Measurements from ENCODE around the gene TMED1.
A peak's percentile ranks its signal among the peaks of the same experiment; 100 is the strongest.

The TMED1 gene

DNA sequence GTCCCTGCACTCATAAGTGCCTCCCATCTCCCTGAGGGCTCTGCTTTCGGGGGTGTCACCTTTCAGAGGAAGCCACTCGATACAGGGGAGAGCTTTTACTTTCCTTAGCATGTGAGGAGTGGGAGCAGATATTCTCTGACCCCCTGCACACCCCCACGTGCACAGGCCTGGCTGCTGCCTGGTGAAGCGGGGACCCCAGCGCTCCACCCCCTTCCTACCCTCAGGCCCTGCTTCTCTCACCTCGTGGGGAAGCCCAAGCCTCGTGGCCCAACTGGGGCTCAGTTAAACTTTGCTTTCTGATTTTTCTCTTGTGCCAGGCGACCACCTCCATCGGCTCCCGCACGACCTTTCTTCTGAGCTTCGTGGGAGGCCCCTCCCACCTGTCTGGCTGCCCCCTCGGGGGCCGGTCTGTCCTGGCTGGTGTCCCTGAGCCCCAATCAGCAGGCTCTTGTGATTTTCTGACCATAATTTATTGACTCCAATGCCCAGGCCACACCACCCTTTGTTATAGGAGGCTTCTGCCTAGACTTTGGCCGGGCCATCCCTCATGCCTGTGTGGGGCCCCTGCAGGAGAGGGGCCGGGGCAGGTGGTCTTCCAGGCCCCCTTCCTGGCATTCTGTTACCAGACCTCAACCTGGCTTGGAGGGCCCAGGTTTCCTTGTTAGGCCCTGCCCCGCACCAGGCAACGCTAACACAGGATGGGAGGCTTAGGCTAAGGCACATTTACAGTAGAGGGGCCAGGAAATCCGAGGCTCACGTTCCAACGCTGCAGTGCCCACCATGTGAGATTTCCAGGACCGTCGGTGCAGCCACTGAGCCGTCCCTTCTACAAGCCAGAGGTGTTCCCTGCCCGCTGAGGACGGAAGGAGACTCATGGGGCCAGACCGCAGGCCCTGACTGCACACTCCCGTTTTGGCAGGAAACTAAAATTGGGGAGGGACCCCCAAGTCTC, 3.7 kb downstream of the TMED1 start:
- no peak for DNase-seq (ENCODE audit: low spot score)

GRCh38 chr19:10830931-10831779, 4.9 kb downstream of the TMED1 start:
- DNase-seq (ENCODE audit: low spot score), result no peak

DNA sequence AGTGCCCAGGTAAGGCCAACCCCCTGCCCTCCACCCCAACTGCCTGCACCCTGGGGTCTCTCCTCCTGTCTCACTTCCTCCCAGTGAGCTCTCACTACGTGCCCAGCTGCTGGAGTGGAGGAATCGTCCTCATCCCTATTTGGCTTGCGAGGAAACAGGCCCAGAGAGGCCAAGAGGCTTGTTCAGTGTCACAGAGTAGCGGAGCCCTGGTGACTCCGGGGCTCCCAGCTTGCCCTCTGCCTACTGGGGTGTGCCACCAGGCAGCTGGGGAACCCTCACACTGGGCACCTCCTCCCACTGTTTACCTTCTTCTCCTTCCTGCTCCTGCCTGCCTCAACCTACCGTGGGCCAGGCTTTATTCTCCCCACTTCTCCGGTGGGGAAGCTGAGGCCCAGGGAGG, 5.6 kb downstream of the TMED1 start:
- no peak for DNase-seq (ENCODE audit: low spot score)

- DNase-seq (ENCODE audit: low spot score), result no peak
Observed at GRCh38 chr19:10829967-10830366, 6.0 kb downstream of the TMED1 start.

DNA sequence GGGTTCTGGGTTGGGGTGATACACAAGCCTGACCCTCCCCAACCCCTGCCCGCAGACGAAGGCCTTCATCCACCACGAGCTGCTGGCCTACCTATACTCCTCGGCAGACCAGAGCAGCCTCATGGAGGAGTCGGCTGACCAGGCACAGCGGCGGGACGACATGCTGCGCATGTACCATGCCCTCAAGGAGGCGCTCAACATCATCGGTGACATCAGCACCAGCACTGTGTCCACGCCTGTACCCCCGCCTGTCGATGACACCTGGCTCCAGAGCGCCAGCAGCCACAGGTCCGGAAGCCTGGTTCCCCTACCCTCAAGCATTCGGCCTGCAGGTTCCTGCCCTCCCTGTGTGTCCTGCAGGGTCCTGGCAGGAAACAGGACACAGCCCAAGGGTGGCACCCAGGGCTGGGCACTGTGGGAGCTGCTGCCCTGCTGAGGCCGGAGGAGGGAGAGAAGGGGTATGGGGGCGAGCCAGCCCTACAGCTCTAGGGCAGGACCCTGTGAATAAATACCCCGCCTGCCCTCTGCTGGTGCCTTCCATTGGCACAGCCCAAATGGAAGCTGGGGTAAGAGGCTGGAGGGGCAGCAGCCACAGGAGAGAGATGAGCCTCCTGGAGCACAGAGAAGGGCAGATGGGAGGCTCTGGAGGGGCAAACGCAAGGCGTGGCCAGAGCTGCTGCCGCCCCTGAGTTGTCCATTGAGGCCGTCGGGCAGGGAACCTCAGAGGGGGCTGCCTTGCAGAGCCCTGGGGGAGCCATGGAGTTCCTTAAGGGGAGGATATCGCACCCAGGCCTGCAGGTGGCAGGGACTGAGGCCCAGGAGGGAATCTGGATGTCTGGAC, 6.8 kb downstream of the TMED1 start:
- DNase-seq (ENCODE audit: low spot score), result no peak

GRCh38 chr19:10826846-10827245, 9.2 kb downstream of the TMED1 start:
- DNase-seq (ENCODE audit: low spot score), result no peak

DNA sequence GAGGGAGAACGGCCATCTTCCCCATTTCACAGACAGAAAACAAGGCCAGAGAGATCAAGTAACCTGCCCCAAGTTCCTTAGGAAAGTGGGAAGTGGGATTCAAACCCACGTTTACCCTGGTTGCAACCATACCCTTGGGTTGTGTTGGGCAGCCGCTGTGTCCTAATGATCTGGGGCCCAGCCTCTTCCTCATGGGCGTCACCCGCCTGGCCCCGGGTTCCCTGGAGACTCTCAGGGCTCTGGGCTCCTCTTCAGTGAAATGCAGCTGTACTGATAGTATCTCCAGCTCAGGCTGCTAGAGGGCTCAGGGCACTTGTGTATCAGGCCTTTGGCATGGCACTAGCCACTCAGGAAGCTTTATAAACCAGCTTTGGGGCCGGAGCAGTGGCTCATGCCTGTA, 9.8 kb downstream of the TMED1 start:
- DNase-seq (ENCODE audit: low spot score), result no peak

DNA sequence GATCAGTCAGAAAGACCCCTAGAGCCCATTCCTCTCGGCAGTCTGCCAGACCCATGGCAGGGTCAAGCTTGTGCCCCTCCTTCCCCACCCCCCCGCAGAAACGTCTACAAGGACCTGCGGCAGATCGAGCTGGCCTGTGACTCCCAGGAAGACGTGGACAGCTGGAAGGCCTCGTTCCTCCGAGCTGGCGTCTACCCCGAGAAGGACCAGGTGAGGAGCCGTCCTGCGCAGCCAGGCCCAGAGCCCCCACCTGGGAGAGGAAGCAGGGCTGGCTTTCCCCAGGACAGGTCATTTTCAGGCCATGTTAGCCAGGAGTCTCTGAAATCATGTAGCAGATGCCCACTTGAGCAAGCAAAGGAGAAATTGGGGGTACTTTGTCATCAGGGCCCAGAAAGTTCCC, 12.3 kb downstream of the TMED1 start:
- DNase-seq (ENCODE audit: low spot score), result no peak

DNA sequence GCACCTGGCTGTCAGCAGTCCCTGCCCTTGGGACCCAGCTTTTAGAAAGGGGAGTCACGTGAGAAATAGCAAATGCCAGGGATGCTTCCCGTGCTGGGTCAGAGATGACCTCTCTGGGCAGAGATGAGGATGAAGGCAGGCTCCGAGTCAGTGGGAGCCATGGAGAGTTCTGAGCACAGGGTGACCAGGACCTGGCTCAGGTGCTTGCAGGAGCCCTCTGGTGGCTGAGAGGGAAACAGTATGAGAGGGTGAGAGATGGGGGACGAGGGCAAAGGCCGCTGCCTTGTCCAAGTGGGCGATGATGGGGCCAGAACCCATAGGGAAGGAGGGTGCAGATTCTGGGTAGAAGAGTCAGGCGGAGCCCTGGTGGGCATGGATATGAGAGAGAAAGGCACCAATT, 15.8 kb downstream of the TMED1 start:
- no peak for DNase-seq (ENCODE audit: low spot score)

DNA sequence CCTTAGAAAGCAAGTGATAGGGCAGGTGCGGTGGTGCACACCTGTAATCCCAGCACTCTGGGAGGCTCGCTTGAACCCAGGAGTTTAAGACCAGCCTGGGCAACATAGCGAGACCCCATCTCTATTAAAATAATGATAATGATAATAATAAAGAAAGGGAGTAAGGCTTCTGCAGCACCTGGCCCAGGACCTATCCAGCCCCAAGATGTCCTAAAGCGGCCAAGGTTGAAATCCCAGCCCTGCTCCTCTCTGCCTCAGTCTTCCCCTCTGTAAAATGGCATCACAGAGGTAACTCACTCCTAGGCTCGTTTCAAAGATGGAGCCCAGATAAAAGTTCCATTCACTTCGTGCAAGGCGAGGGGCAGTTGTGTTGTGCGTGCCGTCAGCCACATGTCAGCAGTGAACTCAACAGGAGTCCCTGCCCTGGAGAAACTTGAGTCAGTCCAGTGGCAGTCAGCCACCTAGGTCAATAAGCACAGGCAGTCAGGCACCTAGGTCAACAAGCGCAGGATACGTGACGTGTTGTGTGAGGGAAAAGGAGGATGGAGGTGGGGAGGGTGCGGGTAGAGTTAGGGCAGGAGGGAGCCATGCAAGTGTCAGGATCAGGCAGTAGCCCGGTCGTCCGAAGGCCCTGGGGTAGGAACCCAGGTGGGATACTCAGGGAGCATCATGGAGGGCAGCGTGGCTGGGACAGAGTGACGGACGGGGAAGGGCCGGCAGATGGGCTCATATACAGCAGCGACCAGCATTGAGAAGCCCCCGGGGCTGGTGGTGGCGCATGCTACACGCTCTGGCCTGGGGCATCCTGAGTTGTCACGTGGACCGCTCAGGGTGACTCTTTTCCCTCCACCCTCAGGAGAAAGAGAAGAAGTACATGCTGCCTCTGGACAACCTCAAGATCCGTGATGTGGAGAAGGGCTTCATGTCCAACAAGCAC, 16.6 kb downstream of the TMED1 start:
- no peak for DNase-seq (ENCODE audit: low spot score)

DNA sequence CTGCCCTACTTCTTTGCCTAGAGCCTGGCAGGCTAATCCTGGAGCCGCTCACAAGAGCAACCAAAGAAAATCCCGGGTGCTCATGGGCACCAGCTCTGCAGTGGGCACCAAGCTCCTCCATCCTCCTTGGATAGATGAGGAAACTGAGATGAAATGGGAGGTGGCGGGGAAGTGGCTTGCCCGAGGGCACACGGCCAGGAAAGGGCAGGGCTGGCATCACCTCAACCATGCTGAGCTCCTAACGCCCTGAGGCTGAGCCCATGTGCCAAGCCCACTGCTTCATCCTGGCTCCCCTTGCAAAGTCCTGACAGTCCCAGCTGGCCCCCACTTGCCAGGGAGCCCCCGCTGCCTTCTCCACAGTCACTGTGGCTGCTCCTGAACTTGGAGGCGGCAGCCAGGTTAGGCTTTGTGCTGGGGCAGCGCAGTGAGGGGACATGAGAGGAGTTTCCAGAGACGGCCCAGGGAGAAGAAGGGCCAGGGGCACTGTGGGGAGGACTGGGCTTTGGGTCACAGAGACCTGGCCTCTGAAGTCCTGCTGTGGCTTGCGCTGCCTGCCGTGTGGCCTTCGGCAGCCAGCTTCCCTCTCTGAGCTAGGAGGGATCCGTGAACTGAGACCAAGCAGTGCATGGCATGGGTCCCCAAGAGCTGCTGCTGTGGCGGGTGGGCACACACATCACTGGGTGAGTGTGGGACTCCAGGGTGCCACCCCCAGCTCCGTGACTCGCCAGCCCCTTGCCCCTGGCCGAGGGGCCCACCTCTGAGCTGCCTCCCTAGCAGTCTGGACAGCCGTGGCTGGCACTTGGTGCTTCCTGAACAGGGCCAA, 17.5 kb downstream of the TMED1 start:
- no peak for DNase-seq (ENCODE audit: low spot score)

DNA sequence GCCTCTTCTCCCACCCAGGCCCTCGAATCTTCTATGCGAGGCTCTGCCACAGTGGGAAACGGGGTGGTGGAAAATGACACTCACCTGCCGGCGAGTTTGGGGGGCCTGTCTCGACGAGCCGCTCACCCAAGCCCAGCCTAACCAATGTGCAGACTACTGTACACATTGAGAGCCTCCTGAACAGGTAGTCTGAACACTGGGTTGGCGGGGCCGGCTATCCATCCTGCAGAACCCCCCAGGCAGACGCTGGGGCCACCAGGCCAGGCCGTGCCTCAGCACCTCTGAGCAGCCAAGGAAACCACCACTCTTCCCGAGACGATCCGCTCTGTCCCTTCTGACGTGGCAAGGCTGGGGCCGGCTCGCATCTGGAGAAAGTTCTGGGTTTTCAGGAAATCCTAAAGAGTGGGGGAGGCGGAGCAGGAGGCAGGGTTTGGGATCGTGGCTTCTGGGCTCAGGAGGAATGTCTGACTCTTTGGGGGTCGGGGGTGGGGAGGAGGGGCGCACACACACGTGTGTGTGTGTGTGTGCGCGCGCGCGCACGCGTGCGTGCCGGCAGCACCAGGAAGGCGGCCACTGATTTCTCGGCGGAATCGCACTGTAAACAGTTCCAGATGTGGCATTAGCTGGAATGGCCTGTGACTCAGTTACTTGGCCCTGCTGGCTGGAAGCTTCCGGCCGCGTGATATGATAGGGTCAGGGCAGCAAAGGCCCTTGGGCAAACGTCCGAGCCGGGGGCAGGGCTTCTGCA, 18.5 kb downstream of the TMED1 start:
- peak; percentile 94 for DNase-seq (ENCODE audit: low spot score)

DNA sequence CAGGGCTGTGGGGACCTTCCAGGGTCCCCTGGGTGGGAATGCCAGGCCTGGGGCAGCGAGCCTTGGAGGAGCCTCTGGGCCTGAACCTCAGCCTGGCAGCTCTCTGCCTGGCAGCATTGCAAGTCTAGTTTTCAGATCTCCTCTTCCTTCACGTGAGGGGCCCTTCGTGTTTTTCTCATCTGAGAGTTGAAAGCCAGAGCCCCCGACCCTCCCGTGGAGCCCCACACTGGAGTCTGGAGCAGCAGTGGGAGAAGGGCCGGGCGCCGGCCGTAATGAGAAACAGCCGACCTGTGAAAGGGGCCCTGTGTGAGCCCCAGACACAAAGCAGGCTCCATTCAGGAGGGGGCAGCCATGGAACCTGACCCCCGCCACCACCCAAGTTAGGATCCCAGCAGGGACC, 19.3 kb downstream of the TMED1 start:
- no peak for DNase-seq (ENCODE audit: low spot score)

GRCh38 chr19:10815969-10816644, 19.9 kb downstream of the TMED1 start:
- no peak for DNase-seq (ENCODE audit: low spot score)

GRCh38 chr19:10815007-10815536, 20.9 kb downstream of the TMED1 start:
- no peak for DNase-seq (ENCODE audit: low spot score)

DNA sequence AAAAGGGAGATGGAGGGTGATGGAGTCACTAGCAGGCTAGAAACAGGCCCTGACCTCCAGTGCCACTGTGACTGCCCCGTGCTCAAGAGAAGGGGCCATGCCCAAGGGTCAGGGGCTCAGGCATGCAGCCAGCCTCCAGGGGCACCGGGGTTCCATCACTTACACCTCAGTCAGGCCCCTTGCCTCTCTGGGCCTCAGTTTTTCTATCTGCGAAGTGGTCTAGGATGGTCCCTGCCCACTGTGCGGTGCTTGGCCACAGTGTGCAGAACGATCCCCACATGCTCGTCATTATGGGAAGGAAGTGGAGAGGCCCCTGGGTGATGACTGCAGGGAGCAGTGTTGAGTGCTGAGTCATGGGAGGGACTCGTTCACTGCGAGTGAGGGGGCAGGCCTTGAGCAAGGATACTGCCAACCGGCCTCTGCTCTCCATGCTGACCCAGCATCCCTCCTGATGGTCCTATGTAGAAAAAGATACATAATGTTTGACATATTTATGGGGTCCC, 23.1 kb downstream of the TMED1 start:
- peak; percentile 92 for DNase-seq (ENCODE audit: low spot score)

DNA sequence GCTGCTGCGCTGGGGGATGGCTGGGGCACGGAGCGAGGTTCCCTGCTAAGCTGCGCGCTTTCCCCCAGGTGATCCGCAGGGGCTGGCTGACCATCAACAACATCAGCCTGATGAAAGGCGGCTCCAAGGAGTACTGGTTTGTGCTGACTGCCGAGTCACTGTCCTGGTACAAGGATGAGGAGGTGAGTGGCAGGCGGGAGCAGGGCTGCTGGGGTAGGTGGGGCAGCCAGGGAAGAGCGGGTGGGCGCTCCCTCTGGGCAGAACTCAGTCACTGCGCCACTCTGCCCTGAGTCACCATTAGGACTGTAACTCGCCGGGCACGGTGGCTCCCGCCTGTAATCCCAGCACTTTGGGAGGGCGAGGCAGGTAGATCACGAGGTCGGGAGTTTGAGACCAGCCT, 23.8 kb downstream of the TMED1 start:
- no peak for DNase-seq (ENCODE audit: low spot score)

GRCh38 chr19:10811391-10812111, 24.5 kb downstream of the TMED1 start:
- DNase-seq (ENCODE audit: low spot score), result no peak

All from AG08396 (cell line).